22Rv1 (cell line): Measurements from ENCODE around the gene ITPK1.

Source experiments
- CTCF ChIP-seq: fragments of 450-650 bp; IDR thresholded peaks from 2 replicates; pipeline ENCODE4 v1.5.1; 2017; ENCODE audit warnings: mild to moderate bottlenecking
- ZFX ChIP-seq: fragments of 450-650 bp; IDR thresholded peaks from 2 replicates; pipeline ENCODE4 v1.6.1; 2017; ENCODE audit warnings: antibody characterized with exemption, borderline replicate concordance

- TF ChIP-seq CTCF (no peak), ZFX (no peak)
Observed at GRCh38 chr14:93011650-93012325, 103.9 kb downstream of the ITPK1 start.
